ENCODE results near the gene SSC4D.
"Not testable (repeated sequence)": the region's sequence is repeated elsewhere in the genome, so short reads cannot be mapped to it uniquely, and the experiment has no call there.

The SSC4D gene

GRCh38 chr7:76417654-76418310 is 8.3 kb upstream of the SSC4D start:
- DNase-seq: not testable (repeated sequence)

GRCh38 chr7:76412249-76412648 is 2.8 kb upstream of the SSC4D start:
- DNase-seq: no peak

- no peak for DNase-seq
Observed at GRCh38 chr7:76411626-76412025, 2.1 kb upstream of the SSC4D start.

GRCh38 chr7:76408121-76408560 is 1.4 kb downstream of the SSC4D start:
- DNase-seq: no peak

- DNase-seq: no peak
Observed at GRCh38 chr7:76407718-76408117, 1.8 kb downstream of the SSC4D start.

- DNase-seq: no peak
Observed at GRCh38 chr7:76405738-76406137, 3.8 kb downstream of the SSC4D start.

- no peak for DNase-seq
Observed at GRCh38 chr7:76403780-76404494, 5.6 kb downstream of the SSC4D start.

- not testable (repeated sequence) for DNase-seq
Observed at GRCh38 chr7:76403097-76403496, 6.4 kb downstream of the SSC4D start.

- no peak for DNase-seq
Observed at GRCh38 chr7:76400248-76400647, 9.2 kb downstream of the SSC4D start.

- no peak for DNase-seq
Observed at GRCh38 chr7:76397409-76398183, 11.9 kb downstream of the SSC4D start.

- no peak for DNase-seq
Observed at GRCh38 chr7:76396864-76397263, 12.6 kb downstream of the SSC4D start.

GRCh38 chr7:76395965-76396726 is 13.4 kb downstream of the SSC4D start:
- DNase-seq: no peak

- DNase-seq: not testable (repeated sequence)
Observed at GRCh38 chr7:76395605-76395964, 13.9 kb downstream of the SSC4D start.

GRCh38 chr7:76394957-76395356 is 14.5 kb downstream of the SSC4D start:
- DNase-seq: no peak

GRCh38 chr7:76393116-76394031 is 16.1 kb downstream of the SSC4D start:
- DNase-seq: peak; percentile 85

GRCh38 chr7:76392531-76393115 is 16.9 kb downstream of the SSC4D start:
- DNase-seq: no peak

GRCh38 chr7:76390092-76390491 is 19.4 kb downstream of the SSC4D start:
- DNase-seq: no peak

- not testable (repeated sequence) for DNase-seq
Observed at GRCh38 chr7:76387789-76388188, 21.7 kb downstream of the SSC4D start.

- no peak for DNase-seq
Observed at GRCh38 chr7:76386691-76387260, 22.7 kb downstream of the SSC4D start.

- peak; percentile 21 for DNase-seq
Observed at GRCh38 chr7:76383089-76383944, 26.2 kb downstream of the SSC4D start.

Measured in NCI-H226 (cell line).